Measurements from ENCODE around the gene PROSER3.

The PROSER3 gene

GRCh38 chr19:35757749-35758608 is at the start of gene PROSER3:
PROSER3 (plus strand) TSS chr19:35758176; CDS start chr19:35758216, 40 bp downstream.
- peak; percentile 99 for DNase-seq

DNA sequence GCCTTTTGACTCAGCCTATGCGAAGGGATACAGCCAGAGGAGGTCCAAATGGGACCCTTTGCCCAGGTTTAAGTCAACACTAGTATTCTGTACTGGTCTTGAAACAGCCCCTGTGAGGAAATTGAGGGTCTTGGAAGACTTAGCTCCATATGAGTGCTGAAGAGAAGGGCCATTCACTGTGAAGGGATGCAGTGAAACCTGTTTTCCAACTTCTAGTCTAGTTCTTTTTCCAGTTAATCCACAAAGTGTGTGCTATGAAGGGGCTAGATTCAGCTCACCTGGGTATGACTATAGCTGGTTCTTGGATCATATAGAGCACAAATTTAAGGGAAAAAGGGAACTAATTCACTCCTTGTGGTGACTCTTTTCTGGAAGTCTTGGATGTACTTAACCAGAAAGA is 49.6 kb upstream of the PROSER3 start:
- DNase-seq = no peak

GRCh38 chr19:35710784-35711723 is 46.9 kb upstream of the PROSER3 start:
- DNase-seq = no peak

GRCh38 chr19:35712567-35713505 is 45.1 kb upstream of the PROSER3 start:
- DNase-seq = peak; percentile 48

DNA sequence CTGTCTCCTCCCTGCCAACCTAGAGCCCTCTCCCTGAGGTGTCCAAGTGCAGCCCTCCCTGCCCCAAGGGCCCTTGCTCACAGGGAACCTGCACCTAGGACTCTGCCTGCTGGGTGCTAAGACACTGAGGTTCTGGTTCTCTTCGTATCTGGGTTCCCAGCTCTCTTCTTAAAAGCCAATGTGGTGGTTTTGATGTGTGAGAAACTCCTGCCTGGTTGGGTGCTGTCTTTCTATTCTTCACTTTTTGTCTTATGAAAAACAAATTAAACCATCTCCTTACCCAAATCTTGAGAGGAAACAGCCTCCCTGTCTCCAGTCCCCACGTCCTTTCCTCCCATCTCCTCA is 44.5 kb upstream of the PROSER3 start:
- no peak for DNase-seq

GRCh38 chr19:35713904-35714495 is 44.0 kb upstream of the PROSER3 start:
- DNase-seq = no peak

DNA sequence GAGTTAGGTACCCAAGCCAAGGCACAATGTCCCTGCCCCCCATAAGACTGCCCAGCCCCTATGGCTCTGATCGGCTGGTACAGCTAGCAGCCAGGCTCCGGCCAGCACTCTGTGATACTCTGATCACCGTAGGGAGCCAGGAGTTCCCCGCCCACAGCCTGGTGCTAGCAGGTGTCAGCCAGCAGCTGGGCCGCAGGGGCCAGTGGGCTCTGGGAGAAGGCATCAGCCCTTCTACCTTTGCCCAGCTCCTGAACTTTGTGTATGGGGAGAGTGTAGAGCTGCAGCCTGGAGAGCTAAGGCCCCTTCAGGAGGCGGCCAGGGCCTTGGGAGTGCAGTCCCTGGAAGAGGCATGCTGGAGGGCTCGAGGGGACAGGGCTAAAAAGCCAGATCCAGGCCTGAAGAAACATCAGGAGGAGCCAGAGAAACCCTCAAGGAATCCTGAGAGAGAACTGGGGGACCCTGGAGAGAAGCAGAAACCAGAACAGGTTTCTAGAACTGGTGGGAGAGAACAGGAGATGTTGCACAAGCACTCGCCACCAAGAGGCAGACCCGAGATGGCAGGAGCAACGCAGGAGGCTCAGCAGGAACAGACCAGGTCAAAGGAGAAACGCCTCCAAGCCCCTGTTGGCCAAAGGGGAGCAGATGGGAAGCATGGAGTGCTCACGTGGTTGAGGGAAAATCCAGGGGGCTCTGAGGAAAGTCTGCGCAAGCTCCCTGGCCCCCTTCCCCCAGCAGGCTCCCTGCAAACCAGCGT is 43.2 kb upstream of the PROSER3 start:
- DNase-seq = no peak

- no peak for DNase-seq
These were observed 42.6 kb upstream of the PROSER3 start for GRCh38 chr19:35715355-35715809.

DNA sequence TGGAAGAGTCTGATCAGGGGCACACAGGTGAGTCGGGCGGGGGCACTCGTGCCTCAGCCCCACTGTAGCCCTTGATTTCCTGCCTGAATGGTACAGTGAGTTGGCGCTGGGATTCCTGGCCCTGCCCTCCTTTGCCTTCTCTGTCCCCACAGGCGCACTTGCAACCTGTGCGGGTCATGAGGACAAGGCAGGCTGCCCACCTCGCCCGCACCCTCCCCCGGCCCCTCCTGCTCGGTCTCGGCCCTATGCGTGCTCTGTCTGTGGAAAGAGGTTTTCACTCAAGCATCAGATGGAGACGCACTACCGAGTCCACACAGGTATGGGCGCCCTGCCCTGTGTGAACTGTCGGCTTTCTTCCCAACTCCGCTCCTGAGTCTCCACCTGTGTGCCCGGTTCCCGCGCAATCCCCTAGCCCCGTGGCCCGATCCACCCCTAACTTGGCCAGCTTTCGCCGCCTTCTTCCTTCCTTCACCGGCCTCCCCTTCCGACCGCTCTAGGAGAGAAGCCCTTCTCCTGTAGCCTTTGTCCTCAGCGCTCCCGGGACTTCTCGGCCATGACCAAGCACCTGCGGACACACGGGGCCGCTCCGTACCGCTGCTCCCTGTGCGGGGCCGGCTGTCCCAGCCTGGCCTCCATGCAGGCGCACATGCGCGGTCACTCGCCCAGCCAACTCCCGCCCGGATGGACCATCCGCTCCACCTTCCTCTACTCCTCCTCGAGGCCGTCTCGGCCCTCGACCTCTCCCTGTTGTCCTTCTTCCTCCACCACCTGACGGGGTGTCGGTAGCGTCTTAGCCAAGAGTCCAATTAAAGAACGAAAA is 41.8 kb upstream of the PROSER3 start:
- no peak for DNase-seq

- peak; percentile 98 for DNase-seq
These were observed 40.9 kb upstream of the PROSER3 start for GRCh38 chr19:35716801-35717664.

- DNase-seq = no peak
These were observed 40.2 kb upstream of the PROSER3 start, which contains the start of gene KMT2B for GRCh38 chr19:35717665-35718344. KMT2B (plus strand) TSS chr19:35718003; CDS start chr19:35718019, 16 bp downstream.

DNA sequence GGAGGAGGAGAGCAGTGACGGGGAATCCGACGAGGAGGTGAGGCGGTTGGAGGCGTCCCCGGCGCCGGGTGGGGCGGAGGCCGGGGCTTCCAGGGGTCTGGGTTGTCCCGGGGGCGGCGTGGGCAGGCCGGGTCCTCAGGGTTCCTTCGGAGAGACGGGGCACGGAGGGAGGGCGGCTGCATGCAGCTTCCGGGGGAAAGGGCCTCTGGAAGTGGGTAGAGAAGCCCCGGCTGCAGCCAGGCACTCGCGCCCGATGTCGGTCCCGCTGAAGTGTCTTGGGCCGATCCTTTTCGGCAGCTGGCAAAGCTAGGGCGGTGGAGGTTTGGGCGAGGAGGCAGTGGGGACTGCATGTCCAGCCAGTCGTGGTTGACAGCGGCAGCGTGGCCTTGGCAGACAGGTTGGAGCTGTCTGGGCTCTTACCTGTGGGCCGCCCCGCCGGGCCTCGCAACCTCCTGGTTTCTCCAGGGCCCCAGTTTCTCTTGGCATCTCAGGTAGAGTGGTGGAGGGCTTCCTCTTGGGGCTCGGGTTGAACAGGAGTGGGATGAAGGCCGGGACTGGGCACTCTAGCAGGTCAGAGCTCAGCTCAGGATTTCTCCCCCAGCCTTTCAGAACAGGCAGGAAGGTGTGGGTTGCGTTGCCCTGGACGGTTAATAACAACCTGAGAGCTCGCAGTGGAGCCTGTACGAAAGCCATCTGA is 39.5 kb upstream of the PROSER3 start:
- DNase-seq = no peak

GRCh38 chr19:35719402-35720162 is 38.4 kb upstream of the PROSER3 start:
- DNase-seq = no peak

GRCh38 chr19:35720163-35720524 is 37.8 kb upstream of the PROSER3 start:
- no peak for DNase-seq

- DNase-seq = no peak
These were observed 37.3 kb upstream of the PROSER3 start for GRCh38 chr19:35720648-35721047.

GRCh38 chr19:35721374-35721773 is 36.6 kb upstream of the PROSER3 start:
- DNase-seq = no peak

- no peak for DNase-seq
These were observed 35.5 kb upstream of the PROSER3 start for GRCh38 chr19:35722461-35722860.

Data from CD4-positive, alpha-beta T cell treated with Interleukin-15 for 1 hour (primary cell).